ENCODE measurements around the gene ASL.
"Not testable (repeated sequence)": the region's sequence is repeated elsewhere in the genome, so short reads cannot be mapped to it uniquely, and the experiment has no call there.

ASL gene

DNA sequence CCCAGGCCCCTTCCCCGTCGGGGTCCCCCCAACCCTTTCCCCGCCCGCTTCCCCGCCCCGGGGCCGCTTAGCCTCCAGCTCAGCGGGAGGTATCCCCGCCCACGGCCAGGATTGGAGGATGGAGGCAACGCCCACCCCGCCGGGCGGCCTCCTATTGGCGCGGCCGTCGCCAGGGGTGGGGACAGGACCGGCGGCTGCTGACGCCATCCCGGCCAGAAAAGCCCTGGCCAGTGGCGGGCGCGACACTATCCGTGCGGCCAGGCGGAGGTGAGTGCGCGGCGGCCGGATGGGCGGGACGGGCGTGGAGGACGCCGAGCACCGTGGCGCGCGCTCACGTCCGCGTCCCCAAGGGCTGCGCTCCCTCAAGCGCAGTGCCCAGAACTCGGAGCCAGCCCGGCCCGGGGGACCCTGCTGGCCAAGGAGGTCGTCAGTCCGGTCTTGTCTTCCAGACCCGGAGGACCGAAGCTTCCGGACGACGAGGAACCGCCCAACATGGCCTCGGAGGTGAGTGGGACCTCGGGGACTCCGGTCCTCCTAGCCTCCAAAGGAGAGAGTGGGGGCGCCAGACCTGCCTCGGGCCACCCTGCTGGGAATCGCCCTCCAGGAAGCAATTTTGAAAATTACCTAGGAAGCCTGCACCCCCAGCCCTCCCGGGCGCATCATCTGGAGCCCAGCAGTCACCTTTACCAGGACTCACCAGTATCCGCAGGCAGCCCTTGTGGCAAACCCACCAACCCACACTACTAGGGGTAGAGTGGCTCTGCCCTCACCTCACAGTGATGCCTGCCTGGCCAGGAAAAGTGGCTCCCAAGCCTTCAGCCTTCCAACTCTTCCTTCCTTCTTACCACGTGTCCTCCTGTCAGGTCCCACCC, at the start of gene ASL:
ASL (plus strand) TSS at position 230 of the 872 bp plus-strand sequence; CDS start at position 493, 263 bp downstream.
- DNase-seq (ENCODE audit: low spot score) = peak; percentile 84

DNA sequence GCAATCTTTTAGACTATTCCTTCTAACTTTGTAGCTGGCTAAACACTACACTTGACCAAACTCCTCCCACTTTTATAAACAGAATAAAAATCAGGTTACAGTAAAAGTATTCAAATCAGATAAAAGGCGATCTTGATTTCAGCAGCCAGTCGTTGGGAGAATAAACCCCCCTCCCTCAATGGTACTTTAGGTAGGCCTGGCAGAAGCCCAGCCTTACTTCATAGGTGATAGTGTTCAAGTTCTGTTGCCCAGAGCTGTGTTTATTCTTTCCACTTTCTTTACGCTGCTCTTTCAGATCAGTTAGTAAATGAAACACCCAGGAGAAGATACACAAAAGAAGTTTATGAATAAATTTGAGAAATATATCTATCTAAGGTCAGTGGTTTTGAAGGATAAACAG, 47.3 kb upstream of the ASL start:
- not testable (repeated sequence) for DNase-seq (ENCODE audit: low spot score)

DNA sequence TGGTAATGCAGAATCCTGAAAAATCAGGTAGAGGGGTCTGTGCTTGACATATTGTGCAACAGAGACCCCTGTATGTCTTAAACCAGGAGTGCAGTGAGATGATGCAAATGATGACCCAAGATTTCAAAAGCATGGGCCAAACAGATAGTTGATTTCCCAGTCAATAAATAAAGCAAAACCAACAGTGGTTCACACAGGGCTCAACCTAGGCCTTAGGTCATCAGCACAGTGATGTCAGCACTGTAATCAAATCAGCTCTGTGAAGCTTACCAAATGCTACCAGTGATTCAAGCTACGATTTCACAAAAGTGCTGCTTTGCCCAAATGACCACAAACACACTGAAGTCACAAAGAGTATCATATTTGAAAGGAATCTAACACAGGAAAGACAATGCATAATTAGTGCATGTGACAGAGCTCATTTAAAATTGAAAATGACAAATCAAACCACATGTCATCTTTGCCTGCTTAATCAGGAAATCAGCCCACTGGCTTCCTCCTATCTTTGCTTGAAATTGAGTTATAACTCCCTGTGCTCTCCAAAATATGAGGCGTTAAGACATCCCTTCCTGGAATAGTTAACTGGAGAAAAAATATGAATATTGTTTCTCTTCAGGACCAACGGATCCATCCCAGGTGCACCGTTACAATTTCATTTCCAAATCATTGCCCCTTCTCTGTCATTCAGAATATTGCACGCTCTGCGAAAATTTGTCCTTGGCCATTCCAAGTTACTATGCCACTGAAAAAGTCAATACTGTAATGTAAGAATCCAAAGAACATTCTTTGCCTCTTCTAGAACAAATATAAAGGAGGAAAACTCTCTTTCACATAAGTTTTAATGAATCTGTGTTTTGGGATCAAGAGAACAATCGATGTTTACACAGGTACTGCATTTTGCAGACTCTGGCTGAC, 41.9 kb upstream of the ASL start:
- DNase-seq (ENCODE audit: low spot score) = no peak

DNA sequence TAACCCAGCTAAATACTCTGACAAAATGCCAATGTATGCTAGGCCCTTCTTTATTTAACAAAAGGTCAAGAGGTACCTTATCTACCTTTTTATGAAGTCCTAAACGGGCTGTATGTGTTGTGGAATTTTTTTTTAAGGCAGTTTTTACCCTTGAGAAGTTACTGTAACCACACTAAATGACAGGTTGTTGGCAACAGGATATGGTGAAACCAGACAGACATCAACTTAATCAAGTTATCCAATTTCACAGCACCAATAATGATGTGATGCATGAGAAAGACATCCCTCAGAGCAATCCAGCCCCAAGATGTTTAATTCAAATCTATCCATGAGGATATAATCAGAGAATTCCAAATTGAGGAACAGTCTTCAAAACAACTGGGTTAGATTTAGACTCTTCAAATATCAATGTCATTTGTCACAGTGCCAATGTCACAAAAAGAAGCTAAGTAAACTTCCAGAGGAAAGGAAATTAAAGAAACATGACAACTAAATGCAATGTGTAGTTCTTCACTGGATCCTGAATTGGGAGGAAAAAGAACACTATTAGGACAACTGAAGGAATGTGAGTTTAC, 41.1 kb upstream of the ASL start:
- DNase-seq (ENCODE audit: low spot score) = not testable (repeated sequence)

DNA sequence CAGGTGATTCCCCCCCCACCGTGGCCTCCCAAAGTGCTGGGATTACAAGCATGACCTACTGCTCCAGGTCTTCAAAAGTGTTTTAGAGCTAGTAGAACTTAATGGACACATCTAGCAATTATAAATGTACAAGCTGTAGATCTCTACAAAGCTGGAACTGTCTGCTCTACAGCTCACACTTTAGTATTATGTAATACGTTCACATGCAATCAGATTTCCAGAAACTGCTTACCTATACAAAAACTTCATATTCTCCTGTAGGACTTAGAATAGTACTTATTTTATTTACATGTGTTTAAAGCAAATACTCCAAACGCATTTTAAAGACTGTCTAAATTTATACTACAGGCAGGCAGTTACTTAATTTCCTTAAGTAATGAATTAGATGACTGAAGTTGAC, 39.2 kb upstream of the ASL start:
- DNase-seq (ENCODE audit: low spot score) = no peak

DNA sequence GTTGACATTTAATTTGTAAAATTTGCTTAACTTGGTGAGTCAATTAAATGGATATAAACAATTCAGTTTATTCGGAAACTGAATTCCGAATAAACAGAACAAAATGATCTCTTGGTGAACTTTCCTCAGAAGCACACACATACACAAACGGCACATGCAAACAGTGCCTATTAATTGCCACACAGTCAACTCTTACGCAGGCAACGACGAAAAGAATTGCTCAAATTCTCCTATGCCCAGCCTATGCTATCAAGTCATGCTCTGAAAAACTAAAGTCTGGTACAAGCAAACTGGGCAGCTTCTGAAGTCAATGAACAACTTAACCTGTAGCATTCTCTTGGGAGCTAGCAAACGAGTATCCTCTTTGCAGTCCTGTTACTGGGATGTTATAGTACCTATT, 38.8 kb upstream of the ASL start:
- no peak for DNase-seq (ENCODE audit: low spot score)

DNA sequence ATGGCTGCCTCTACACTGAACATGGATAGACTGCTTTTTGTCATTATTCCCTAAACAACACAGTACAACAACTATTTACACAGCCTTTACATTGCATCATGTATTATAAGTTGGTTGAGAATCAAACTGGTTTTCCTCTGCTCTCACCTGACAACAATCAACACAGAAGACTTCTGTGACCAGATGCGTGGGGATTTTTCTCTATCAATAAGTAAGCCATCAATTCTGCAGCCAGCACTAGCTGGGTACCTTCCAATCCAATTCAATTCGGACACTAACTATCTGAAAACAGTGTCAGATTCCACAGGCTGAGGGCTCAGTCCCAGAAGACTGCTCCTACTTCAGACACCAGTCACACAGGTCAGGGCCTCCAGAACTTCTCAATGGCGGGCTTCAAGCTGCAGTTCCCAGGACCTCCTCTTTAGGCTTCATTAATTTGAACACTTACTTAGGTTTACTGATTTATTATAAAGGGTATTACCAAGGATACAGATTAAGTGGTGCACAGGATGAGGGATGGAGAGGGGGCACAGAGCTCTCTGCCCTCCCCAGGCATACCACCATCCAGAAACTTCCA, 36.4 kb upstream of the ASL start:
- no peak for DNase-seq (ENCODE audit: low spot score)

DNA sequence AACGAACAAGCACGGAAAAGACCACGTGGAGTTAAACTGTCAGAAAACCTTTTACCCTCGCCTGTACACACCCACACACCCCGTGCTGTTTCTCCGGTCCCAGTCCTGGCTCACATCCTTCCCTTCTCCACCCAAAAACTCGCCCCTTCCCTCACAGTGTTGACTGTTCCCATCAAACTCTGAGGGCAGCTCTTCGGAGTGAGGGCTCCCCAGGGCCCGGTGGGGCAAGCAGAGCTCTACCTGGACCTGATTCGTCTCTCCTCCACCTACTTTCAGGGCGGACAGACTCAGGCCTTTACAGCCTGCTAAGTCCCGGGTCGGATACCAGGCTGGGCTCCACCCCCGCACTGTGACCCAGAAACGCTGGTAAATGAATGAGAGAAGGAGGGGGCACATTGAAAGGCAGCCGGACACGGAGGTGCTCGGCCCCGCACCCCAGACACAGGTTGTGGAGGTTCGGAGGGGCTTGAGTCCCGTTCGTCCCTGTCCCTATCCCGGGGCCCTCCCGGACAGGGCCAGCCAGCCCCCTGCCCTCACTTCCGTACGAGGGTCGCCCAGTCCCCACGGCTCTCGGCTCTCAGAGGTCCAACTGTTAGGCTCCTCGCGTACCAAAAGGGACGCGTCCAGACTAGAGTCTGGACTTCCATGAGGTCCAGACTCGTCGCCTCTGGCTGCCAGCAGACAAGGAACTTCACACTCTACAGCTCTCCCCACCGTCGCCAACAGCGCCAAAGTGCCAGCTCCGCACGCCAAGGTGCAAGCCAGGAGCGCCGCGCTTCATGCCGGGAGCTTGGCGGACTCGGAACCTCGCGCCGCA, 31.7 kb upstream of the ASL start:
- DNase-seq (ENCODE audit: low spot score) = no peak

DNA sequence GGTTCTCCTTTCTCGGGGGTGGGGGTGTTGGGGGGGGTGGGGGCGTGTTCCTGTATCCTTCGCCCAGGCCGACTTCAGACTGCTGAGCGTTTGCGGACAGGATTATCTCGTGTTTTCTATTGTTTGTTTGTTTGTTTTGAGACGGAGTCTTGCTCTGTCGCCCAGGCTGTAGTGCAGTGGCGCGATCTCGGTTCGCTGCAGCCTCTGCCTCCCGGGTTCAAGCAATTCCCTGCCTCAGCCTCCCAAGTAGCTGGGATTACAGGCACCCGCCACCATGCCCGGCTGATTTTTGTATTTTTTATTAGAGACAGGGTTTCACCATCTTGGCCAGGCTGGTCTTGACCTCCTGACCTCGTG, 31.1 kb upstream of the ASL start:
- DNase-seq (ENCODE audit: low spot score) = not testable (repeated sequence)

DNA sequence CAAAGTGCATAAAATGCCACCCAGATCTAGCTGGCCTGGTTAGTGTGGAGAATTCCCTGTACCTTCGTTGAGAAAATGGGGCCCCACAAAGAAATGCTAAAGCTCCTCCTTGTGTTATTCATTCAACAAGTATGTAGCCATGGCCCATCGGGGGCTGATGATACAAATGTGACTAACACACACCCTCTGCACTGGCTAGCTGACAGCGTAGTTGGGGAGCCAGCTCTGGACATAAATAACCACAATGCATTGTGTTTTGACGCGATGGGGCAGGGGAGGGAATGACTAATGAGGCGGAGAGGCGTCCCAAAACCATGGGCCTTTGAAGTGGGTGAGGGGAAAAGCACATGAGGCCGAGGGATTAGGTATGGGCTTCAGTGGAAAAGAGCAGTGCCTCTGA, 28.2 kb upstream of the ASL start:
- DNase-seq (ENCODE audit: low spot score) = no peak

DNA sequence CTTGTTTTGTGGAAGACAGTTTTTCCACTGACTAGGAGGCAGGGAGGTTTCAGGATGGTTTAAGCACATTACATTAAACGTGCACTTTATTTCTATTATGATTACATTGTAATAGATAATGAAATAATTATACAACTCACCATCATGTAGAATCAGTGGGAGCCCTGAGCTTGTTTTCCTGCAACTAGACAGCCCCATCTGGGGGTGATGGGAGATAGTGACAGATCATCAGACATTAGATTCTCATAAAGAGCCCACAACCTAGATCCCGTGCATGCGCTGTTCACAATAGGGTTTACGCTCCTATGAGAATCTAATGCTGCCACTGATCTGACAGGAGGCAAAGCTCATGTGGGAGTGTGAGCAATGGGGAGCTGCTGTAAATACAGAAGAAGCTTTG, 25.7 kb upstream of the ASL start:
- DNase-seq (ENCODE audit: low spot score) = not testable (repeated sequence)

DNA sequence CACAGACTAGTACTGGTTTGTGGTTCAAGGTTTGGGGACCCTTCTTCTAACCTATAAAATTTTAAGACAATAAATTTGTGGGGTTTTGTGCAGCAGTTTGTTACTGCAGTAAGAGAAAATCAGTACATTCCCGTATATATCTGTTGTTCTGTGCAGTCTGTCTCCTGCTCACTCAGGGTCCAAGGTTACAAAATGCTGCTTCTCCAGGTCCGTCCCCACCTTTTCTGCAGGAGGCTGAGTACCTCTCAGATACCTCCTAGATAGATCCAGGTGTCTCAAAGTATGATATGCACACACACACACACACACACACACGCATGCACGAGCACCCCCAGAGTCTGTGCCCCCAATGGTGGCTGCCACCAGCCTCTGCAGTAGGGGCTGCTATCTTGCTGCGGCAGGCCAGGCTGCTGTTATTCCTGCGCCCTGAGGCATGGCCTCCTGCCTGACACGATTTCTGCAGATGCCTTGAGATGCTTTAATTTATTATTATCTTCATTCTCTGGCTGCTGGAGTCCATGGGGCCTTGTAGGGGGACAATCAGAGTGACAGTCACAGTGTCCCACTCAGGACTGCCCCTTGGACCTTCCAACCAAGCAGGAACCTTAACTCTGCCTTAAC, 25.2 kb upstream of the ASL start:
- no peak for DNase-seq (ENCODE audit: low spot score)

DNA sequence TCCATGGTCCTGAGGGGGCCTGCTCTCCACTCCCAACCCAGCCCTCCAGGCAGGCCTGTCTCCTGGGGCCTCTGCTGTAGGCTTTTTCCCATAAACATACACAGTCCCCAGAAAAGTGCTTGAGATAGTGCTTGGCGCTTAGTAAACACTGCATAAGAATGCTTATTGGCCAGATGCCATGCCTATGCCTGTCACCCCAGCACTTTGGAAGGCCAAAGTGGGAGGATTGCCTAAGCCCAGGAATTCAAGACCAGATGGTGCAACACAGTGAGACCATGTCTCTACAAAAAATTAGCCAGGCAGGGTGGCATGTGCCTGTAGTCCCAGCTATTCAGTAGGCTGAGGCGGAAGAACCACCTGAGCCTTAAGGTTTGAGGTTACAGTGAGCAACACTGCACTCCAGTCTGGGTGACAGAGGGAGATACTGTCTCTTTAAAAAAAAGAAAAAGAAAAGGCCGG, 24.6 kb upstream of the ASL start:
- no peak for DNase-seq (ENCODE audit: low spot score)

DNA sequence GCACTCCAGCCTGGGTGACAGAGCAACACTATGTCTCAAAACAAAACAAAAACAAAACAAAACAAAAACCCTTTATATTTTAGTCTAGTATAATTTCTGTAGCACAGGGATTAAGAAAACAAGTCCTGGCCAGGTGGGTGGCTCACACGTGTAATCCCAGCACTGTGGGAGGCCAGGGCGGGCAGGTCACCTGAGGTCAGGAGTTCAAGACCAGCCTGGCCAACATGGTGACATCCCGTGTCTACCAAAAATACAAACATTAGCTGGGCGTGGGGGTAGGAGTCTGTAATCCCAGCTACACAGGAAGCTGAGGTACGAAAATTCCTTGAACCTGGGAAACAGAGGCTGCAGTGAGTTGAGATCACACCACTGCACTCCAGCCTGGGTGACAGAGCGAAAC, 23.2 kb upstream of the ASL start:
- DNase-seq (ENCODE audit: low spot score) = no peak

DNA sequence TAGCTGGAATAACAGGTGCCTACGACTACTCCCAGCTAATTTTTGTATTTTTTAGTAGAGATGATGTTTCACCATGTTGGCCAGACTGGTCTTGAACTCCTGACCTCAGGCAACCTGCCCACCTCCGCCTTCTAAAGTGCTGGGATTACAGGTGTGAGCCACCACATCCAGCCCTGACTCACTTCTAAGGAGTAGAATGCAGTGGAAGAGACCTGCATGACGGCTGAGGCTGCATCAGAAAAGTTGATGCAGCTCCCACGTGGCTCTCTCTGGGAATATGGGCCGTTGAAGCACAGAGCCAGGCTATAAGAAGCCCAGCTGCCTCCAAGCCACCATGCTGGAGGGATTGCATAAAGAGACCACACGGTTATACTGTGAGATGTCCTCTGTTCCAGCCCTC, 21.6 kb upstream of the ASL start:
- DNase-seq (ENCODE audit: low spot score) = no peak

DNA sequence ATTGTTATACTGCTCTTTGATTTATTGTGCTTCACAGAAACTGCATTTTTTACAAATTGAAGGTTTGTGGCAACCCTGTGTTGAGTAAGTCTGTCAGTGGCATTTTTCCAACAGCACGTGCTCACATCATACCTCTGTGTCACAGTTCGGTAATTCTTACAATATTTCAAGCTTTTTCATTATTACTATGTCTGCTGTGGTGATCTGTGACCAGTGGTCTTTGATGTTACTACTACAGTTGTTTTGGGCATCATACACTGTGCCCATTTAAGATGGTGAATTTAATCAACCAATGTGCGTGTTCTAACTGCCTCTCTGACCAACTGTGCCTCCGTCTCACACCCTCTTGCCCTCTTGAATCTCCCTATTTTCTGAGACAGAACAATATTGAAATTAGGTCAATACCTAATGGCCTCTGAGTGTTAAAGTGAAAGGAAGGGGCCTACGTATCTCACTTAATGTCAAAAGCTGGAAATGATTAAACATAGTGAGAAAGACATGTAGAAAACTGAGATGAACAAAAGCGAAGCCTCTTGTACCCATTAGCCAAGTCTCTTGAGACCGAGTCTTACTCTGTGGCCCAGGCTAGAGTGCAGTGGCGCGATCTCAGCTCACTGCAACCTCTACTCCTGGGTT, 20.2 kb upstream of the ASL start:
- no peak for DNase-seq (ENCODE audit: low spot score)

DNA sequence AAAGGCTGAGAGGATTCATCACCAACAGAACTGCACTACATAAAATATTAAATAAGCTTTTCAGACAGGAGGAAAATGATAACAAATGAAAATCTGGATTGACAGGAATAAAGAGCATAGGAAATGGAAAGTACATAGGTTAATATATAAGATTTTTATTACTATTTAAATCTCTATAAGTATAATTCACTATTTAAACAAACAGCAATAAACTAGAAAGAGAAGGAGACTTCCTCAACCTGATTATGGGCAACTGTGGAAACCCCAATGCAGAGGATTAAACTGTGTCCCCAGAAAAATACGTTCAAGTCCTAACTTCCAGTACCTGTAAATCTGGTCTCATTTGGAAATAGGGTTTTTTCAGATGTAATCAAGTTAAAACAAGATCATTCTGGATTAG, 14.8 kb upstream of the ASL start:
- no peak for DNase-seq (ENCODE audit: low spot score)

DNA sequence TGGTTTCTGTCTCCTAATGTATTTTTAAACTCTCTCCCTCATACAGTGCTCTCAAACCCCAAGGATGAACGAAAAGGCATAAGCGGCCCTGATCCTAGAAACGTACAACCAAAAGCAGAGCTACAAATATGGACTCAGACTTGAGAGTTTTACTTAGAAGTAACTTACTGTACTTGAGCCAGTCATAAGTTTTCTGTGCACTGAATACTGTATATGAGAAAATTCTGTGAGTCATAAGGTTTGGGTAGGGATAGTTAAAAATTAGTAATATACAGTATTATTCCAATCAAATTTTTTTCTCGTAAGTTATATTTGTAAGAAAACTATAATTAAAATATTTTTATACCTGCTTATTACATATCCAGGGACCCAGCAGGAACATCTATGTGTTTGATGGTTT, 5.9 kb upstream of the ASL start:
- no peak for DNase-seq (ENCODE audit: low spot score)

DNA sequence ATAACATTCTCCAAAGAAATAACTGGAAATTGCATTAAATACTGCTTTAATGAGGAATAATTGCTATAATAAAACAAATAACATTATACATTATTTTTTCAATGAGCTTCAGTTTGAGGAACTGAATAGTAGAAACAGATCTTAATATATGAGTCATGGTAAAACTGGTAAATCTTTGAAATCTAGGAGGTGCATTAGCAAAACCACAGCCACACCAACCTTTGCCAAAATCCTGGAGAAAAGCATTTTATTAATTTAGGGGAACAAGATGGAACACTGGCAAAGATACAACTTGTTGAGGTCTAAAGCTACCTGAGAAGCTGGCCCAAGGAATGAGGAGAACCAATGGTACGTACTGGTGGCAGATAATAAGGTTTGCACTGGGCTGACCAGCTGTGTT, 5.4 kb upstream of the ASL start:
- no peak for DNase-seq (ENCODE audit: low spot score)

DNA sequence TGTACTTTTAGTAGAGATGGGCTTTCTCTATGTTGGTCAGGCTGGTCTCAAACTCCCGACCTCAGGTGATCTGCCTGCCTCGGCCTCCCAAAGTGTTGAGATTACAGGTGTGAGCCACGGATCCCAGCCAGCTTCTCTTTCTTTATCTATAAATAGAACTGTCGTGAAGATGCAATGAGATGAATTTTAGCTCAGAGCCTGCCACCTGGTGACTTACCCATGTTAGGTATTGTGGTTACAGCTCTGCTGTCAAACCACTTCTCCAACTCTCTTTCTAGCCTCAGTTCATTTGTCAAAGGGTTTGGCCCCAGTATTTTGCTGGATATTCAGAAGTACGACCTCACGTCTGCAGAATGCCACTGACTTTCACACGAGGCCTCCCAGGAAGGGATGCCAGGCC, 3.4 kb upstream of the ASL start:
- not testable (repeated sequence) for DNase-seq (ENCODE audit: low spot score)
